HG03108 (cell line): ENCODE results near the gene PAN2.
"Not testable (repeated sequence)": the region's sequence is repeated elsewhere in the genome, so short reads cannot be mapped to it uniquely, and the experiment has no call there.

ENCODE experiments used
- ATAC-seq: cut with Tn5 transposase; IDR thresholded peaks from one replicate; pipeline ENCODE4 v1.9.1; 2021; ENCODE audit warnings: moderate library complexity; ENCODE audit not compliant: unreplicated experiment

The PAN2 gene

DNA sequence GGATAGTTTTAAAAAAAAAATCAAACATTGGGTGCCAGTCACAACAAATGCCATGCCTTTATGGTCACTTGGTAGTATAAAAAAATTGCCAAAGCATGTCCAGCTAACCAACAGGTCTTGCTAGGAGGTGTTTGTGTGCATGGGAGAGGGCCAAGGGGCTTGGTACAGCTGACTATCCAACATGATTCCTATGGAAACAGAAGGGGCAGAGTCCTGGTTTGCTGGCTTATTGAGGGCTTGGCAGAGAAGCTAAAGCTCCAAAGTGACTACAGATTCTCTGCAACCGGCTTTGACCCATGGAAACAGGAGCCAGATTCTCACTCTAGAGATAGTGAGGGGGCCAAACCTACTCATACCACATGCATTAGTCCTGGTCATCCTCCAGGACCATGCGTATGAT lies 61.3 kb downstream of the PAN2 start:
- not testable (repeated sequence) for ATAC-seq

DNA sequence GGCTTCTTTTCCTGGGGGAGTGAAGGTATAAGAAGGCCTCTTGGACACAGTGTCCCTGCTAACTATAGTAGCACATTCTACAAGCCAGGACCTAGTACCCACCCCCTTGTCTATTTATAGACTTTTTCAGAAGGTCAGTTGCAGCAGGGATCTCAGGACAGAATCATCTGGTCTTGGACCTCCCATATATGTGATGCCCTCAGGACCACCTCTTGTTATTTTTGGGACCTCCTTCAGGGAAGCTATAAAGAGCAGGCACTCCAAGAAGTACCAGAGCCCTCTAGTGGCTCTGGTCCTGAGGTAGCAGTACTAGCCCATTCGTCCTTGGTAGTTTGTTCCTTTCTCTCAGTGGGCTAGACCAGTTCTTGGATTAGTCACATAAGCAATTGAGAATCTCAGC lies 62.8 kb downstream of the PAN2 start:
- ATAC-seq = no peak

DNA sequence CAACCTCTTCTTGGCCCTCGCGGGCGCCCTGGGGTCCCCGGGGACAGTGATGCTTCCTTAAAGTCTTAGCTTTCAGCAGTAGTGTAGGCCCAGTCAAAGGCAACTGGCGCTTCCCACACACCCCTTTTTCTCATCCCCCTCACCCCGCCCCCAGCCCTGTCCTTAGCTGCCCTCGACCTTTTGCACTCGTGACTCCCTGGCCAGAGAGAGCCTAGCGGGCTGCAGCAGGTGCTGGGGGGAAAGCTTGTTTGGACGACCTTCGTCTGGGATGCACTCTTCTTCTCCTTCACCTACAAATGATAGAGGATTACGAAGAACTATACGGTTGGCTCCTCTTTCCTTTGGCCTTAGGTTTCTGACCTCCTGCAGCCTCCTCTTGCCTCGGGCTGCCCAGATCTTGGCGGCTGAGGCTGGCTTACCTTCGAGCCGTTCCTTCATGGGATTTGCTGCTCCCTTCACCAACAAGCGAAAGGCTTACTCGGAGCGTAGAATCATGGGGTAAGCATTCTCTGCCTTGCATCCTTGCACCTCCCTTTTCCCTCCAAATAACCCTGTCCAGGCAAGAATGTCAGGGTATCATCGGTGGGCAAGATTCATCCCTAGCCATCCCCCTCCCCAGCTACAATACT lies 66.2 kb downstream of the PAN2 start:
- no peak for ATAC-seq

DNA sequence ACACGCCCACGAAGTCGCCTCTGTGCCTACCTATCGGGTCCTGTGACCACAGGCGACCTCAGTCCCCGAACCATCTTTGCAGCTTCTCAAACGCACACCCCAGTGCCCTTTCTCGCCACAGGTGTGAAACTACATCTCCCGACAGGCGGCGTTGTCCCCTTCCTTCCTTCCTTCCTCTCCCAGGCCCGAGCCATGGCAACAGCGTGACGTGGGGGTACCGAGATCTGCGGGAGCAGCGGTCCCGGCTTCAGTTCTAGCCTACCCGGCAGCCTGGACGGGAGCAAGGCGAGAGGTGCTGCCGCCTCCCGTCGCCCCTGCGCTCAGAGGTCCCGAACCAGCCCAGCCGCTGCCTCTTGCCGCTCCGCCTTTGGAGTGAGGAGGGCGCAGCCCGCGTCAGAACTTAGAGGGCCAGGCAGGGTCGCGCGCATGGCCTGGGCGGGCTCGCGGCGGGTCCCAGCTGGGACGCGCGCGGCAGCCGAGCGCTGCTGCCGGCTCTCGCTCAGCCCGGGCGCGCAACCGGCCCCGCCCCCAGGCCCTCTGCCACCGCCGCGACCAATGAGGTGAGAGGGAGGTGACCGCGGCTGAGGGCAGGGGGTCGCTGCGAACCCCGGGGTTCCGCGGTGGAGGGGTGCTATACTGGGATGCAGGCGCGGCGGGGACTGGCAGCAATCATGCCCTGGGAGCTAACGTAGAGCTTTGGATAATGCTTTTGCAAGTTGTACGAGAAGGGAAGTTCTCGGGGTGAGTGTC lies 66.9 kb downstream of the PAN2 start, which contains the start of gene COQ10A:
TSS of gene COQ10A (plus strand) at position 250 of the 750 bp plus-strand sequence. CDS start at position 427, 177 bp downstream.
- ATAC-seq = peak; percentile 85
